ENCODE results near the gene ADRA2B.

GRCh38 chr2:96085541-96086355 is 30.6 kb downstream of the ADRA2B start:
- TF ChIP-seq CTCF (IDR thresholded peaks at IDR 0.05) (no peak), POLR2A (IDR thresholded peaks at IDR 0.05) (no peak)
